HG03159 (cell line): ENCODE data around the gene SLC66A3.

Experiments used
- ATAC-seq: cut with Tn5 transposase; IDR thresholded peaks from one replicate; pipeline ENCODE4 v1.9.1; 2021; ENCODE audit warnings: mild to moderate bottlenecking, moderate library complexity; ENCODE audit not compliant: unreplicated experiment

The SLC66A3 gene

GRCh38 chr2:11213090-11213638 is 57.9 kb downstream of the SLC66A3 start:
- ATAC-seq: no peak

- ATAC-seq: no peak
Observed at GRCh38 chr2:11213975-11214374, 58.7 kb downstream of the SLC66A3 start.

- no peak for ATAC-seq
Observed at GRCh38 chr2:11214770-11215169, 59.5 kb downstream of the SLC66A3 start.

- no peak for ATAC-seq
Observed at GRCh38 chr2:11215407-11215806, 60.1 kb downstream of the SLC66A3 start.

- ATAC-seq: no peak
Observed at GRCh38 chr2:11220445-11220844, 65.2 kb downstream of the SLC66A3 start.

- no peak for ATAC-seq
Observed at GRCh38 chr2:11222845-11223244, 67.6 kb downstream of the SLC66A3 start.

GRCh38 chr2:11224887-11225286 is 69.6 kb downstream of the SLC66A3 start:
- ATAC-seq: no peak

GRCh38 chr2:11227595-11227994 is 72.3 kb downstream of the SLC66A3 start:
- ATAC-seq: no peak
